Measurements from ENCODE around the gene SLC22A17. TPM values are rescaled to one million over a fixed set of nuclear protein-coding genes. Genes with fewer than 3 reads are reported as not detected.

SLC22A17 gene
- total RNA-seq, 1 experiment from 2014 or later, result 42.3 TPM

DNA sequence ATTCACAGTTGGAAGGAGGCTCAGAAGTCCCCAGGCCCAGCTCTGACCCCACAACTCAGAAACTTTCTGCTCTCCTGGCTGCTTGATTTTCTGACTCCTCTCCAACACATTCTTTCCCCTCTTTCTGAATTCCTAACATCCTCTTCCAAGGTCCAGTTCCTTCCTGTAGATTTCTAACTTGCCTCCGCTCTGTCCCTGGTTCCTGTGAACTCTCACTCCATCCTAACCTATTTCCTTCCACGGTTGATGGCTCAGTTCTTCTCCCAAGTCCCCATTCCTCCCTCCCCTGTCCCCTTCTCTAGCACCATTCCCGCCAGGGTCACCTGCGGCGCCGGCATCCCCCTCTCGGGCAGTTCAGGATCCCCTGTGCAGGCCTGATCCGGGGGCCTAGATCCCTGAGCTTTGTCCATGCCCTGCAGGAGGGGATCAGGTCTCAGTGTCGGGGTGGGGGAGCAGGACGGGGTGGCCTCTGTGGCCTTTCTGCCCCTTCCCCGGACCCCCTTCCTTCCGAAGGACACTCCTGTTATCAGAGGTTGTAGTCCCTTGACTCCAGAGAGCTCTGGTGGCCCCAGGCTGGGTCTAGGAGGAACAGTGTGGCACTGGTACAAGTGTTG is 6.0 kb upstream of the SLC22A17 start:
- Mint-ChIP-seq H3K9me3 (no peaks in the 10 kb centered on the region), H3K4me1 (peaks cover 12% of the 10 kb centered on the region), H3K27ac (no peak overlapping the region), H3K36me3 (peaks cover 17% of the 10 kb centered on the region), H3K27me3 (ENCODE audit: low read depth) (peaks cover 14% of the 10 kb centered on the region), H3K4me3 (no peak overlapping the region)
- ATAC-seq (no peak), DNase-seq (ENCODE audit: low spot score) (no peak)
- TF ChIP-seq, protein P1, sequence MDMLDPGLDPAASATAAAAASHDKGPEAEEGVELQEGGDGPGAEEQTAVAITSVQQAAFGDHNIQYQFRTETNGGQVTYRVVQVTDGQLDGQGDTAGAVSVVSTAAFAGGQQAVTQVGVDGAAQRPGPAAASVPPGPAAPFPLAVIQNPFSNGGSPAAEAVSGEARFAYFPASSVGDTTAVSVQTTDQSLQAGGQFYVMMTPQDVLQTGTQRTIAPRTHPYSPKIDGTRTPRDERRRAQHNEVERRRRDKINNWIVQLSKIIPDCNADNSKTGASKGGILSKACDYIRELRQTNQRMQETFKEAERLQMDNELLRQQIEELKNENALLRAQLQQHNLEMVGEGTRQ (CRISPR knock-in tag; IDR thresholded peaks at IDR 0.05), result no peak
- TF ChIP-seq, protein P2, sequence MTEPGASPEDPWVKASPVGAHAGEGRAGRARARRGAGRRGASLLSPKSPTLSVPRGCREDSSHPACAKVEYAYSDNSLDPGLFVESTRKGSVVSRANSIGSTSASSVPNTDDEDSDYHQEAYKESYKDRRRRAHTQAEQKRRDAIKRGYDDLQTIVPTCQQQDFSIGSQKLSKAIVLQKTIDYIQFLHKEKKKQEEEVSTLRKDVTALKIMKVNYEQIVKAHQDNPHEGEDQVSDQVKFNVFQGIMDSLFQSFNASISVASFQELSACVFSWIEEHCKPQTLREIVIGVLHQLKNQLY (CRISPR knock-in tag; IDR thresholded peaks at IDR 0.05), result no peak
- no peak for TF ChIP-seq GTF2I (CRISPR knock-in tag; conservative IDR thresholded peaks at IDR 0.05)
- no peak for TF ChIP-seq SMAD4 (CRISPR knock-in tag; IDR thresholded peaks at IDR 0.05)
- TF ChIP-seq ZNF317 (CRISPR knock-in tag; IDR thresholded peaks at IDR 0.05; ENCODE audit: borderline replicate concordance, low read depth), result no peak
- TF ChIP-seq, protein P3, sequence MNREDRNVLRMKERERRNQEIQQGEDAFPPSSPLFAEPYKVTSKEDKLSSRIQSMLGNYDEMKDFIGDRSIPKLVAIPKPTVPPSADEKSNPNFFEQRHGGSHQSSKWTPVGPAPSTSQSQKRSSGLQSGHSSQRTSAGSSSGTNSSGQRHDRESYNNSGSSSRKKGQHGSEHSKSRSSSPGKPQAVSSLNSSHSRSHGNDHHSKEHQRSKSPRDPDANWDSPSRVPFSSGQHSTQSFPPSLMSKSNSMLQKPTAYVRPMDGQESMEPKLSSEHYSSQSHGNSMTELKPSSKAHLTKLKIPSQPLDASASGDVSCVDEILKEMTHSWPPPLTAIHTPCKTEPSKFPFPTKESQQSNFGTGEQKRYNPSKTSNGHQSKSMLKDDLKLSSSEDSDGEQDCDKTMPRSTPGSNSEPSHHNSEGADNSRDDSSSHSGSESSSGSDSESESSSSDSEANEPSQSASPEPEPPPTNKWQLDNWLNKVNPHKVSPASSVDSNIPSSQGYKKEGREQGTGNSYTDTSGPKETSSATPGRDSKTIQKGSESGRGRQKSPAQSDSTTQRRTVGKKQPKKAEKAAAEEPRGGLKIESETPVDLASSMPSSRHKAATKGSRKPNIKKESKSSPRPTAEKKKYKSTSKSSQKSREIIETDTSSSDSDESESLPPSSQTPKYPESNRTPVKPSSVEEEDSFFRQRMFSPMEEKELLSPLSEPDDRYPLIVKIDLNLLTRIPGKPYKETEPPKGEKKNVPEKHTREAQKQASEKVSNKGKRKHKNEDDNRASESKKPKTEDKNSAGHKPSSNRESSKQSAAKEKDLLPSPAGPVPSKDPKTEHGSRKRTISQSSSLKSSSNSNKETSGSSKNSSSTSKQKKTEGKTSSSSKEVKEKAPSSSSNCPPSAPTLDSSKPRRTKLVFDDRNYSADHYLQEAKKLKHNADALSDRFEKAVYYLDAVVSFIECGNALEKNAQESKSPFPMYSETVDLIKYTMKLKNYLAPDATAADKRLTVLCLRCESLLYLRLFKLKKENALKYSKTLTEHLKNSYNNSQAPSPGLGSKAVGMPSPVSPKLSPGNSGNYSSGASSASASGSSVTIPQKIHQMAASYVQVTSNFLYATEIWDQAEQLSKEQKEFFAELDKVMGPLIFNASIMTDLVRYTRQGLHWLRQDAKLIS (CRISPR knock-in tag; IDR thresholded peaks at IDR 0.05; ENCODE audit: borderline replicate concordance), result no peak
- TF ChIP-seq ZNF263 (CRISPR knock-in tag; IDR thresholded peaks at IDR 0.05; ENCODE audit: low read depth), result no peak
- TF ChIP-seq, protein P4, sequence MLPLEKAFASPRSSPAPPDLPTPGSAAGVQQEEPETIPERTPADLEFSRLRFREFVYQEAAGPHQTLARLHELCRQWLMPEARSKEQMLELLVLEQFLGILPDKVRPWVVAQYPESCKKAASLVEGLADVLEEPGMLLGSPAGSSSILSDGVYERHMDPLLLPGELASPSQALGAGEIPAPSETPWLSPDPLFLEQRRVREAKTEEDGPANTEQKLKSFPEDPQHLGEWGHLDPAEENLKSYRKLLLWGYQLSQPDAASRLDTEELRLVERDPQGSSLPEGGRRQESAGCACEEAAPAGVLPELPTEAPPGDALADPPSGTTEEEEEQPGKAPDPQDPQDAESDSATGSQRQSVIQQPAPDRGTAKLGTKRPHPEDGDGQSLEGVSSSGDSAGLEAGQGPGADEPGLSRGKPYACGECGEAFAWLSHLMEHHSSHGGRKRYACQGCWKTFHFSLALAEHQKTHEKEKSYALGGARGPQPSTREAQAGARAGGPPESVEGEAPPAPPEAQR (CRISPR knock-in tag; IDR thresholded peaks at IDR 0.05), result no peak
- TF ChIP-seq, protein P5, sequence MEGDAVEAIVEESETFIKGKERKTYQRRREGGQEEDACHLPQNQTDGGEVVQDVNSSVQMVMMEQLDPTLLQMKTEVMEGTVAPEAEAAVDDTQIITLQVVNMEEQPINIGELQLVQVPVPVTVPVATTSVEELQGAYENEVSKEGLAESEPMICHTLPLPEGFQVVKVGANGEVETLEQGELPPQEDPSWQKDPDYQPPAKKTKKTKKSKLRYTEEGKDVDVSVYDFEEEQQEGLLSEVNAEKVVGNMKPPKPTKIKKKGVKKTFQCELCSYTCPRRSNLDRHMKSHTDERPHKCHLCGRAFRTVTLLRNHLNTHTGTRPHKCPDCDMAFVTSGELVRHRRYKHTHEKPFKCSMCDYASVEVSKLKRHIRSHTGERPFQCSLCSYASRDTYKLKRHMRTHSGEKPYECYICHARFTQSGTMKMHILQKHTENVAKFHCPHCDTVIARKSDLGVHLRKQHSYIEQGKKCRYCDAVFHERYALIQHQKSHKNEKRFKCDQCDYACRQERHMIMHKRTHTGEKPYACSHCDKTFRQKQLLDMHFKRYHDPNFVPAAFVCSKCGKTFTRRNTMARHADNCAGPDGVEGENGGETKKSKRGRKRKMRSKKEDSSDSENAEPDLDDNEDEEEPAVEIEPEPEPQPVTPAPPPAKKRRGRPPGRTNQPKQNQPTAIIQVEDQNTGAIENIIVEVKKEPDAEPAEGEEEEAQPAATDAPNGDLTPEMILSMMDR (IDR thresholded peaks at IDR 0.05), result no peak
- no peak for TF ChIP-seq NR2C2 (CRISPR knock-in tag; IDR thresholded peaks at IDR 0.05)
- TF ChIP-seq, protein P6, sequence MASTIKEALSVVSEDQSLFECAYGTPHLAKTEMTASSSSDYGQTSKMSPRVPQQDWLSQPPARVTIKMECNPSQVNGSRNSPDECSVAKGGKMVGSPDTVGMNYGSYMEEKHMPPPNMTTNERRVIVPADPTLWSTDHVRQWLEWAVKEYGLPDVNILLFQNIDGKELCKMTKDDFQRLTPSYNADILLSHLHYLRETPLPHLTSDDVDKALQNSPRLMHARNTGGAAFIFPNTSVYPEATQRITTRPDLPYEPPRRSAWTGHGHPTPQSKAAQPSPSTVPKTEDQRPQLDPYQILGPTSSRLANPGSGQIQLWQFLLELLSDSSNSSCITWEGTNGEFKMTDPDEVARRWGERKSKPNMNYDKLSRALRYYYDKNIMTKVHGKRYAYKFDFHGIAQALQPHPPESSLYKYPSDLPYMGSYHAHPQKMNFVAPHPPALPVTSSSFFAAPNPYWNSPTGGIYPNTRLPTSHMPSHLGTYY (CRISPR knock-in tag; IDR thresholded peaks at IDR 0.05), result no peak
- TF ChIP-seq, protein P7, sequence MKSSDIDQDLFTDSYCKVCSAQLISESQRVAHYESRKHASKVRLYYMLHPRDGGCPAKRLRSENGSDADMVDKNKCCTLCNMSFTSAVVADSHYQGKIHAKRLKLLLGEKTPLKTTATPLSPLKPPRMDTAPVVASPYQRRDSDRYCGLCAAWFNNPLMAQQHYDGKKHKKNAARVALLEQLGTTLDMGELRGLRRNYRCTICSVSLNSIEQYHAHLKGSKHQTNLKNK (CRISPR knock-in tag; IDR thresholded peaks at IDR 0.05), result no peak
- TF ChIP-seq ATF1 (CRISPR knock-in tag; IDR thresholded peaks at IDR 0.05), result no peak
- no peak for TF ChIP-seq IRF2 (CRISPR knock-in tag; IDR thresholded peaks at IDR 0.05; ENCODE audit: borderline replicate concordance, low read depth)
- no peak for TF ChIP-seq ETV6 (CRISPR knock-in tag; IDR thresholded peaks at IDR 0.05)
- TF ChIP-seq, protein P8, sequence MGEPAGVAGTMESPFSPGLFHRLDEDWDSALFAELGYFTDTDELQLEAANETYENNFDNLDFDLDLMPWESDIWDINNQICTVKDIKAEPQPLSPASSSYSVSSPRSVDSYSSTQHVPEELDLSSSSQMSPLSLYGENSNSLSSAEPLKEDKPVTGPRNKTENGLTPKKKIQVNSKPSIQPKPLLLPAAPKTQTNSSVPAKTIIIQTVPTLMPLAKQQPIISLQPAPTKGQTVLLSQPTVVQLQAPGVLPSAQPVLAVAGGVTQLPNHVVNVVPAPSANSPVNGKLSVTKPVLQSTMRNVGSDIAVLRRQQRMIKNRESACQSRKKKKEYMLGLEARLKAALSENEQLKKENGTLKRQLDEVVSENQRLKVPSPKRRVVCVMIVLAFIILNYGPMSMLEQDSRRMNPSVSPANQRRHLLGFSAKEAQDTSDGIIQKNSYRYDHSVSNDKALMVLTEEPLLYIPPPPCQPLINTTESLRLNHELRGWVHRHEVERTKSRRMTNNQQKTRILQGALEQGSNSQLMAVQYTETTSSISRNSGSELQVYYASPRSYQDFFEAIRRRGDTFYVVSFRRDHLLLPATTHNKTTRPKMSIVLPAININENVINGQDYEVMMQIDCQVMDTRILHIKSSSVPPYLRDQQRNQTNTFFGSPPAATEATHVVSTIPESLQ (CRISPR knock-in tag; IDR thresholded peaks at IDR 0.05), result no peak
- no peak for TF ChIP-seq TP53 (CRISPR knock-in tag; IDR thresholded peaks at IDR 0.05)
- no peak for TF ChIP-seq ZBTB21 (CRISPR knock-in tag; IDR thresholded peaks at IDR 0.05; ENCODE audit: borderline replicate concordance)
- TF ChIP-seq, protein P9, sequence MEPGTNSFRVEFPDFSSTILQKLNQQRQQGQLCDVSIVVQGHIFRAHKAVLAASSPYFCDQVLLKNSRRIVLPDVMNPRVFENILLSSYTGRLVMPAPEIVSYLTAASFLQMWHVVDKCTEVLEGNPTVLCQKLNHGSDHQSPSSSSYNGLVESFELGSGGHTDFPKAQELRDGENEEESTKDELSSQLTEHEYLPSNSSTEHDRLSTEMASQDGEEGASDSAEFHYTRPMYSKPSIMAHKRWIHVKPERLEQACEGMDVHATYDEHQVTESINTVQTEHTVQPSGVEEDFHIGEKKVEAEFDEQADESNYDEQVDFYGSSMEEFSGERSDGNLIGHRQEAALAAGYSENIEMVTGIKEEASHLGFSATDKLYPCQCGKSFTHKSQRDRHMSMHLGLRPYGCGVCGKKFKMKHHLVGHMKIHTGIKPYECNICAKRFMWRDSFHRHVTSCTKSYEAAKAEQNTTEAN (CRISPR knock-in tag; IDR thresholded peaks at IDR 0.05), result no peak
- no peak for TF ChIP-seq ZNF219 (CRISPR knock-in tag; IDR thresholded peaks at IDR 0.05; ENCODE audit: borderline replicate concordance)
- CTCF ChIA-PET, result interaction anchor here (2.3 to 6.5 kb wide), 3 partner anchors 12 to 238 kb away, joined by 22 to 95 read pairs (median 33); no protein-coding TSS in a partner anchor
- POLR2A ChIA-PET, result no interaction called here
